AG04450 (cell line): ENCODE results near the gene PPP4R1. TPM values are rescaled to one million over a fixed set of nuclear protein-coding genes. Genes with fewer than 3 reads are reported as not detected.
"Not testable (repeated sequence)": the region's sequence is repeated elsewhere in the genome, so short reads cannot be mapped to it uniquely, and the experiment has no call there.

Experiments used
- CTCF ChIA-PET: fragments of 300-600, 350-600 bp; formaldehyde crosslinking; extraction: SDS; loops from one replicate; lab custom pipeline; 2022; ENCODE audit warnings: antibody characterized with exemption, inconsistent platforms; lab: Charles Lee
- POLR2A ChIA-PET: fragments of 350-600 bp; formaldehyde crosslinking; extraction: SDS; loops from one replicate; lab custom pipeline; 2021; ENCODE audit warnings: antibody characterized with exemption, inconsistent platforms; lab: Yijun Ruan, JAX
- DNase-seq: peaks from one replicate; pipeline ENCODE4 v3.0.0-alpha.2; 2011; ENCODE audit warnings: low read depth, low spot score
- H3K27ac ChIP-seq: one replicate; pipeline ENCODE4 v1.5.1; 2012; ENCODE audit warnings: low read depth, low read length, control low read depth
- H3K27me3 ChIP-seq: one replicate; pipeline ENCODE4 v1.6.0; 2012; ENCODE audit warnings: low read length; ENCODE audit not compliant: control insufficient read depth, insufficient read depth
- H3K4me3 ChIP-seq: 2 replicates; pipeline ENCODE4 v1.5.1; 2011; ENCODE audit warnings: mild to moderate bottlenecking, low read depth, low read length, control low read depth
- H3K9me3 ChIP-seq: 2 replicates; pipeline ENCODE4 v1.5.1; 2012; ENCODE audit warnings: low read length; ENCODE audit not compliant: control insufficient read depth, insufficient read depth
- CTCF ChIP-seq: IDR thresholded peaks from 2 replicates; pipeline ENCODE4 v1.5.1; 2011; ENCODE audit warnings: low read depth, low read length, control low read depth, inconsistent platforms
- polyA plus RNA-seq: library from polyadenylated mRNA; depleted of rRNA; stranded (reverse); fragments of >200 nt; gene quantifications from 2 replicates; pipeline ENCODE4 v1.2.3, GENCODE V29; 2011

The PPP4R1 gene
- polyA plus RNA-seq, 1 experiment = 101 TPM

GRCh38 chr18:9612977-9613376 is 1.4 kb downstream of the PPP4R1 start:
- Histone ChIP-seq H3K27ac (no peak overlapping the region), H3K4me3 (peak overlapping the region; percentile 79), H3K27me3 (no peaks in the 10 kb centered on the region), H3K9me3 (no peaks in the 10 kb centered on the region; the same call in 1 of the 2 replicates)
- no peak for TF ChIP-seq CTCF
- ChIA-PET CTCF (interaction anchor here (0.8 to 1.7 kb wide), 7 partner anchors 10 to 61 kb away, joined by 3 to 8 read pairs (median 5); no protein-coding TSS in a partner anchor), POLR2A (interaction anchor here (1.1 kb wide), 1 partner anchor 95 kb away, joined by 3 read pairs; the partner anchor contains the start of gene RAB31)
- DNase-seq = no peak

- ChIA-PET CTCF (interaction anchor here (0.6 to 1.7 kb wide), 13 partner anchors 9 to 141 kb away, joined by 3 to 8 read pairs (median 3); no protein-coding TSS in a partner anchor), POLR2A (interaction anchor here (1.1 kb wide), 1 partner anchor 96 kb away, joined by 3 read pairs; the partner anchor contains the start of gene RAB31)
- no peaks in the 10 kb centered on the region for H3K27me3 ChIP-seq
- H3K4me3 ChIP-seq = peak overlapping the region; percentile 79
- no peaks in the 10 kb centered on the region; the same call in 1 of the 2 replicates for H3K9me3 ChIP-seq
- peak; percentile 82 for TF ChIP-seq CTCF
- H3K27ac ChIP-seq = no peak overlapping the region
- DNase-seq = no peak
These were observed 2.0 kb downstream of the PPP4R1 start for GRCh38 chr18:9612215-9612830.

- no peak for DNase-seq
- Histone ChIP-seq H3K27me3 (no peaks in the 10 kb centered on the region), H3K9me3 (no peaks in the 10 kb centered on the region; the same call in 1 of the 2 replicates), H3K27ac (no peak overlapping the region), H3K4me3 (no peak overlapping the region)
- ChIA-PET POLR2A (no interaction called here), CTCF (interaction anchor here (0.6 to 2.4 kb wide), 2 partner anchors 34 to 314 kb away, joined by 4 to 12 read pairs; no protein-coding TSS in a partner anchor)
- TF ChIP-seq CTCF = no peak
These were observed 5.2 kb downstream of the PPP4R1 start for GRCh38 chr18:9609190-9609589.

- no peak overlapping the region for H3K27ac ChIP-seq
- CTCF ChIA-PET = interaction anchor here (0.6 to 2.4 kb wide), 3 partner anchors 9 to 314 kb away, joined by 4 to 12 read pairs (median 4); no protein-coding TSS in a partner anchor
- DNase-seq = no peak
- no peak overlapping the region for H3K4me3 ChIP-seq
- no peaks in the 10 kb centered on the region; the same call in 1 of the 2 replicates for H3K9me3 ChIP-seq
- no peak for TF ChIP-seq CTCF
- H3K27me3 ChIP-seq = no peaks in the 10 kb centered on the region
- POLR2A ChIA-PET = interaction anchor here (0.7 kb wide), 1 partner anchor 181 kb away, joined by 3 read pairs; no protein-coding TSS in a partner anchor
These were observed 5.6 kb downstream of the PPP4R1 start for GRCh38 chr18:9608728-9609127.

- Histone ChIP-seq H3K27me3 (no peaks in the 10 kb centered on the region), H3K4me3 (no peak overlapping the region), H3K9me3 (no peaks in the 10 kb centered on the region), H3K27ac (no peak overlapping the region)
- TF ChIP-seq CTCF = no peak
- ChIA-PET POLR2A (interaction anchor here (0.7 kb wide), 1 partner anchor 182 kb away, joined by 3 read pairs; no protein-coding TSS in a partner anchor), CTCF (interaction anchor here (0.9 to 2.4 kb wide), 2 partner anchors 8 to 33 kb away, joined by 4 to 12 read pairs; no protein-coding TSS in a partner anchor)
- no peak for DNase-seq
These were observed 6.1 kb downstream of the PPP4R1 start for GRCh38 chr18:9608298-9608697.

GRCh38 chr18:9607111-9607510 is 7.2 kb downstream of the PPP4R1 start:
- CTCF ChIA-PET, H3K27me3 ChIP-seq, H3K9me3 ChIP-seq, H3K27ac ChIP-seq, DNase-seq, POLR2A ChIA-PET, H3K4me3 ChIP-seq: not testable (repeated sequence)
